ENCODE results near the gene RPS6KA2. TPM values are rescaled to one million over a fixed set of nuclear protein-coding genes. Genes with fewer than 3 reads are reported as not detected.

The RPS6KA2 gene
- total RNA-seq, 2 donors from 2014 or later = 7.8 to 13.6 TPM

GRCh38 chr6:166620478-166621113 is 6.5 kb downstream of the RPS6KA2 start:
- H3K27ac ChIP-seq = no peak overlapping the region
- no peaks in the 10 kb centered on the region for H3K36me3 ChIP-seq
- intact Hi-C loops (cut with DNase I) = no loop called here
- no peak for DNase-seq
- H3K4me3 ChIP-seq = no peak overlapping the region
- no peaks in the 10 kb centered on the region for H3K27me3 ChIP-seq
- no peak for TF ChIP-seq CTCF (IDR thresholded peaks at IDR 0.05)
- no peak overlapping the region for H3K9ac ChIP-seq (ENCODE audit: low read depth in 2 of 2, low read length in 2 of 2)
- no peaks in the 10 kb centered on the region for H3K4me1 ChIP-seq
- H3K9me3 ChIP-seq = no peaks in the 10 kb centered on the region

DNA sequence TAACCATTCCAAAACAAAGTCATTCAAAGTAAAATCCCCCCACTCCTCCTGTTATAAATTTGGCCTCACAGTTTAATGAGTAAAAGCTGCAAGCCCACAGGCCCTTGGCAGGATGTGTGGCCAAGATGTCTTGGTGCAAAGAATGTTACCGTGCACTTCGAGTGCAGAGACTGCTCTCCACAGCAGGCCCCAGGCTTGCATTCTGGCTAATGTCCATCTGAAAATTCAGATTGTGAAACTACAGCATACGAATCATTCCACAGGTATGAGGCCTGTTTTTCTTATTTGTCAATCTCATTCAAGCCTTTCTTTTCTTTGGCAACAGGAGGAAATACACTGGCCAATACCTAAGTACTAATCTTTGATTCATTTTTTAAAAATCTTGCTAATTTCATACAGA is 7.1 kb downstream of the RPS6KA2 start:
- Histone ChIP-seq H3K27ac (no peak overlapping the region), H3K27me3 (no peaks in the 10 kb centered on the region), H3K4me3 (no peak overlapping the region), H3K9me3 (no peaks in the 10 kb centered on the region), H3K36me3 (no peaks in the 10 kb centered on the region), H3K9ac (ENCODE audit: low read depth in 2 of 2, low read length in 2 of 2) (no peak overlapping the region), H3K4me1 (no peaks in the 10 kb centered on the region)
- DNase-seq = no peak
- TF ChIP-seq CTCF (IDR thresholded peaks at IDR 0.05) = no peak
- intact Hi-C loops (cut with DNase I) = no loop called here

GRCh38 chr6:166618866-166619761 is 7.9 kb downstream of the RPS6KA2 start:
- peak; percentile 11 for DNase-seq
- Histone ChIP-seq H3K27me3 (no peaks in the 10 kb centered on the region), H3K4me3 (no peak overlapping the region), H3K4me1 (no peaks in the 10 kb centered on the region), H3K9ac (ENCODE audit: low read depth in 2 of 2, low read length in 2 of 2) (no peak overlapping the region), H3K27ac (no peak overlapping the region), H3K36me3 (no peaks in the 10 kb centered on the region), H3K9me3 (no peaks in the 10 kb centered on the region)
- intact Hi-C loops (cut with DNase I) = no loop called here
- TF ChIP-seq CTCF (IDR thresholded peaks at IDR 0.05) = no peak

DNA sequence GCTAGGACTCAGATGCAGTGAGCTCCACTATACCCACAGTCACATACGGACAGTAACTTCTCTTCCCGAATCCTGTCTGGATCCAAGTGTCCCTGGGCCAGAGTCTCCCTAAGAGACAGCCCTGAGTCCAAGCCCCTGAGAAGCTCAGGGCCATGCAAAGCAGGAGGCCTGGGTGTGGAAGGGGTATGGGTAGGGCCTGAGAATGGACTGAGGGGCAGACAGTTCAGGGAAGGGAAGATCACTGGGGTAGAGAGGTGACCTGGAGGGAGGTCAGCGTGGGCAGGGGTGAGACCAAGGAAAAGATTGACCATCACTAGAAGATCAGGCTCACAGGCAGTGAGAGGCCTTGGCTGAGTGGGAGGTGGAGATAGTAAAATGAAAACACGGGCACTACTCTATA is 8.8 kb downstream of the RPS6KA2 start:
- Histone ChIP-seq H3K9me3 (no peaks in the 10 kb centered on the region), H3K4me1 (no peaks in the 10 kb centered on the region), H3K4me3 (no peak overlapping the region), H3K27me3 (no peaks in the 10 kb centered on the region), H3K27ac (no peak overlapping the region), H3K36me3 (no peaks in the 10 kb centered on the region), H3K9ac (ENCODE audit: low read depth in 2 of 2, low read length in 2 of 2) (no peak overlapping the region)
- DNase-seq = no peak
- intact Hi-C loops (cut with DNase I) = no loop called here
- TF ChIP-seq CTCF (IDR thresholded peaks at IDR 0.05) = no peak

GRCh38 chr6:166617359-166617758 is 9.7 kb downstream of the RPS6KA2 start:
- Histone ChIP-seq H3K9me3 (no peaks in the 10 kb centered on the region), H3K27ac (no peak overlapping the region), H3K4me3 (no peak overlapping the region), H3K36me3 (no peaks in the 10 kb centered on the region), H3K4me1 (no peaks in the 10 kb centered on the region), H3K9ac (ENCODE audit: low read depth in 2 of 2, low read length in 2 of 2) (no peak overlapping the region), H3K27me3 (no peaks in the 10 kb centered on the region)
- intact Hi-C loops (cut with DNase I) = no loop called here
- TF ChIP-seq CTCF (IDR thresholded peaks at IDR 0.05) = no peak
- no peak for DNase-seq

Measured in colonic mucosa (tissue), 4 donors.